ENCODE data around the gene NIT1. TPM values are rescaled to one million over a fixed set of nuclear protein-coding genes. Genes with fewer than 3 reads are reported as not detected.

NIT1 gene
- total RNA-seq, 1 experiment from 2014 or later, result 47.2 TPM

DNA sequence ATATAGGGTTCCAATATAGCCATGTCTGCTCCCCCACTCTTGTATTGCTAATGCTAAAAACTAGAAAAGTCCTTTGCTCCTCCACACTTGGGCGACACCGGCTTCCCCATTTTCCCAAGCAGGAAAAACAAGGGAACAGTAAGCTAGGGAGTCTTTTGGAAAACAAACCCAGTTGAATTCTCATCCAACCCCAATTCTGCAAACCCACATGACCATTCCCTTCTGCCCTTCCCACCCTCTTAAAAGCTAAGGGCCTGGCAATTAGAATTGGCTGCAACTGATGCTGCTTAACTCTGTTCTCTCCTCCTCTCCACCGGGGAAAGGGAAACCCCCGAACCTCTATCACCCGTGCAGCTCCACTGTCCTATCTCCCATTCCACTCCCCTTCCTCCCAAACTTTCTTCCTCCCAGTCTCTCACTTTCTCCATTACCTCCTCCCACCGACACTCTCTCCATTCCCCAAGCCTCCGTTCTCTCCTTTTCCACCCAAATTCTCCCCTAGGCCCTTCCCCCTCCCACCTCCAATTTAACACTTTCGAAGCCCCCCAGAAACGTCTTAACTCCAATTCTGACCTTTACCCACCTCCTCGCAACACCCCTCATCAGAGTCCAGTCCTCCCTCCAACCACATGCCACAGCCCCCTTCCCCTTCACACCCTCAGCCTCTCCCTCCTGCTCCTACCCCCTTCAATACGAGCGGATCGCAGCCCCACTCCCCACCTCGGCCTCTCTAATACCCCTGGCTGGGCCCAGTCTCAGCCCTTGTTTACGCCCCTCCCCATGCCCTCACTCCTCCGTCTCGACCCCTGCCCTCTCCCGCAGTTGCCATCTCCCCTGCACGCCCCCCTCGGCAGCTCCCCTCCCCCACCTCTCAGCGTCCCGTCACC lies 13.9 kb downstream of the NIT1 start (continued):
- TF ChIP-seq, protein P1, sequence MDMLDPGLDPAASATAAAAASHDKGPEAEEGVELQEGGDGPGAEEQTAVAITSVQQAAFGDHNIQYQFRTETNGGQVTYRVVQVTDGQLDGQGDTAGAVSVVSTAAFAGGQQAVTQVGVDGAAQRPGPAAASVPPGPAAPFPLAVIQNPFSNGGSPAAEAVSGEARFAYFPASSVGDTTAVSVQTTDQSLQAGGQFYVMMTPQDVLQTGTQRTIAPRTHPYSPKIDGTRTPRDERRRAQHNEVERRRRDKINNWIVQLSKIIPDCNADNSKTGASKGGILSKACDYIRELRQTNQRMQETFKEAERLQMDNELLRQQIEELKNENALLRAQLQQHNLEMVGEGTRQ (CRISPR knock-in tag; IDR thresholded peaks at IDR 0.05), result no peak
- TF ChIP-seq JAZF1 (CRISPR knock-in tag; IDR thresholded peaks at IDR 0.05) (no peak), TCF7 (CRISPR knock-in tag; IDR thresholded peaks at IDR 0.05; ENCODE audit: low read depth) (no peak), MYBL2 (CRISPR knock-in tag; IDR thresholded peaks at IDR 0.05) (peak; percentile 77; the same call in 1 of the 2 replicates), TEAD4 (CRISPR knock-in tag; IDR thresholded peaks at IDR 0.05) (no peak)
- TF ChIP-seq, protein P2, sequence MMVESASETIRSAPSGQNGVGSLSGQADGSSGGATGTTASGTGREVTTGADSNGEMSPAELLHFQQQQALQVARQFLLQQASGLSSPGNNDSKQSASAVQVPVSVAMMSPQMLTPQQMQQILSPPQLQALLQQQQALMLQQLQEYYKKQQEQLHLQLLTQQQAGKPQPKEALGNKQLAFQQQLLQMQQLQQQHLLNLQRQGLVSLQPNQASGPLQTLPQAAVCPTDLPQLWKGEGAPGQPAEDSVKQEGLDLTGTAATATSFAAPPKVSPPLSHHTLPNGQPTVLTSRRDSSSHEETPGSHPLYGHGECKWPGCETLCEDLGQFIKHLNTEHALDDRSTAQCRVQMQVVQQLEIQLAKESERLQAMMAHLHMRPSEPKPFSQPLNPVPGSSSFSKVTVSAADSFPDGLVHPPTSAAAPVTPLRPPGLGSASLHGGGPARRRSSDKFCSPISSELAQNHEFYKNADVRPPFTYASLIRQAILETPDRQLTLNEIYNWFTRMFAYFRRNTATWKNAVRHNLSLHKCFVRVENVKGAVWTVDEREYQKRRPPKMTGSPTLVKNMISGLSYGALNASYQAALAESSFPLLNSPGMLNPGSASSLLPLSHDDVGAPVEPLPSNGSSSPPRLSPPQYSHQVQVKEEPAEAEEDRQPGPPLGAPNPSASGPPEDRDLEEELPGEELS (CRISPR knock-in tag; IDR thresholded peaks at IDR 0.05), result no peak; the same call in 1 of the 2 replicates
- TF ChIP-seq, protein P3, sequence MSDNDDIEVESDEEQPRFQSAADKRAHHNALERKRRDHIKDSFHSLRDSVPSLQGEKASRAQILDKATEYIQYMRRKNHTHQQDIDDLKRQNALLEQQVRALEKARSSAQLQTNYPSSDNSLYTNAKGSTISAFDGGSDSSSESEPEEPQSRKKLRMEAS (CRISPR knock-in tag; IDR thresholded peaks at IDR 0.05), result 0 out of 2 replicates have a peak, but pooled peaks have one; percentile 44

DNA sequence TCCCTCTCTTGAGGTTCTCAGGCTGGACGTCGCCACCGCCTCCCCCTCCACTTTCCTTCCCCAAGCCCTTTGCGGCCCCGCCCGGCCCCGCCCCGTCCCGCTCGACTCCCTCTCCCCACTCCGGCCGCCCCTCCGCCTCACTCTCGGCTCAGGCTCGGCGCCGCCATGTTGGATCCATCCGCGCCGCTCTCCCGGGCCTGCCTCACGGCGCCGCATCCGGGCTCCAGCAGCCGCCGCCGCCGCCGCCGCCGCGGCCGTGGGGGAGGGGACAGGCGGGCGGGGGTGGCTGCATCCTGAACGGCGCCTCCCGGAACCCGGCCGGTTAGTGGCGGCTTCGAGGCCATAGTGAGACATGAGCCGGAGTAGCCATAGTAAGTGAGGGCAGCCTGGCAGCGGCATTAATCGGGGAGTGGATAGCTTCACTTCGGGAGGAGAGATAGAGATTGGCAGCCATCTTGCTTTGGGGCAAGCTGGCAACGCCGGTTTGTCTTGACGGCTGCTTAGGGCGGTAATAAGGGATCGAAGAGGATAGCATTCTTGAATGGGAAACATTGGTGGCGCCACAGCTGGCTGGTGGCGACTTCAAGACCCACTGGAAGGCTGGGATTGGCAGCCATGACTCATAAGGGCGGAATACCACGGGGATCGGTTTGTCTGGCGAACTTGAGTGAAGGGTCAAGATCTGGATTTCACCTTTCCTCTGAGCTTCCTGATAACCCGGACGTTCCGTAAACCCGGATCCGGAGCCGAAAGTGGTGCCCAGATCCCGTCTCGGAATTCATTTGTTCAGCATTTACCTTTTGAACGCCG lies 14.7 kb downstream of the NIT1 start, which contains the start of gene DEDD:
Gene DEDD (minus strand): TSS at position 258 of the 810 bp plus-strand sequence. CDS start 8,205 bp downstream, outside the sequence.
- ATAC-seq (peak; percentile 83), DNase-seq (ENCODE audit: low spot score) (peak; percentile 90)
- ChIA-PET POLR2A (interaction anchor here (0.6 to 2.4 kb wide), 16 partner anchors 11 to 1119 kb away, joined by 3 to 12 read pairs (median 5); partner anchors contain the start of genes F11R, ITLN2, KLHDC9 and NDUFS2), CTCF (interaction anchor here (0.5 to 4.8 kb wide), 11 partner anchors 9 to 451 kb away, joined by 3 to 18 read pairs (median 4); partner anchors contain the start of genes ITLN2, KLHDC9, NIT1 and PFDN2)
- H3K27me3 Mint-ChIP-seq (ENCODE audit: low read depth), result no peaks in the 10 kb centered on the region
- H3K4me1 Mint-ChIP-seq, result peaks cover 27% of the 10 kb centered on the region
- no peak within 1 kb of the TSS for H3K4me3 Mint-ChIP-seq
- H3K36me3 Mint-ChIP-seq, result peaks cover 23% of the 10 kb centered on the region
- H3K9me3 Mint-ChIP-seq, result no peaks in the 10 kb centered on the region
- H3K27ac Mint-ChIP-seq, result peak within 1 kb of the TSS; percentile 88
- TF ChIP-seq MYBL2 (CRISPR knock-in tag; IDR thresholded peaks at IDR 0.05) (0 out of 2 replicates have a peak, but pooled peaks have one; percentile 2), ZNF423 (CRISPR knock-in tag; IDR thresholded peaks at IDR 0.05) (no peak), JUN (CRISPR knock-in tag; IDR thresholded peaks at IDR 0.05) (no peak), SP1 (CRISPR knock-in tag; conservative IDR thresholded peaks at IDR 0.05) (peak; percentile 60; the same call in 1 of the 2 replicates), ESRRA (CRISPR knock-in tag; IDR thresholded peaks at IDR 0.05; ENCODE audit: borderline replicate concordance) (peak; percentile 51; the same call in 1 of the 2 replicates), GTF2I (CRISPR knock-in tag; conservative IDR thresholded peaks at IDR 0.05) (no peak), NFYB (CRISPR knock-in tag; conservative IDR thresholded peaks at IDR 0.05; ENCODE audit: low read depth) (no peak)
- TF ChIP-seq, protein P4, sequence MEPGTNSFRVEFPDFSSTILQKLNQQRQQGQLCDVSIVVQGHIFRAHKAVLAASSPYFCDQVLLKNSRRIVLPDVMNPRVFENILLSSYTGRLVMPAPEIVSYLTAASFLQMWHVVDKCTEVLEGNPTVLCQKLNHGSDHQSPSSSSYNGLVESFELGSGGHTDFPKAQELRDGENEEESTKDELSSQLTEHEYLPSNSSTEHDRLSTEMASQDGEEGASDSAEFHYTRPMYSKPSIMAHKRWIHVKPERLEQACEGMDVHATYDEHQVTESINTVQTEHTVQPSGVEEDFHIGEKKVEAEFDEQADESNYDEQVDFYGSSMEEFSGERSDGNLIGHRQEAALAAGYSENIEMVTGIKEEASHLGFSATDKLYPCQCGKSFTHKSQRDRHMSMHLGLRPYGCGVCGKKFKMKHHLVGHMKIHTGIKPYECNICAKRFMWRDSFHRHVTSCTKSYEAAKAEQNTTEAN (CRISPR knock-in tag; IDR thresholded peaks at IDR 0.05), result no peak
- TF ChIP-seq, protein P5, sequence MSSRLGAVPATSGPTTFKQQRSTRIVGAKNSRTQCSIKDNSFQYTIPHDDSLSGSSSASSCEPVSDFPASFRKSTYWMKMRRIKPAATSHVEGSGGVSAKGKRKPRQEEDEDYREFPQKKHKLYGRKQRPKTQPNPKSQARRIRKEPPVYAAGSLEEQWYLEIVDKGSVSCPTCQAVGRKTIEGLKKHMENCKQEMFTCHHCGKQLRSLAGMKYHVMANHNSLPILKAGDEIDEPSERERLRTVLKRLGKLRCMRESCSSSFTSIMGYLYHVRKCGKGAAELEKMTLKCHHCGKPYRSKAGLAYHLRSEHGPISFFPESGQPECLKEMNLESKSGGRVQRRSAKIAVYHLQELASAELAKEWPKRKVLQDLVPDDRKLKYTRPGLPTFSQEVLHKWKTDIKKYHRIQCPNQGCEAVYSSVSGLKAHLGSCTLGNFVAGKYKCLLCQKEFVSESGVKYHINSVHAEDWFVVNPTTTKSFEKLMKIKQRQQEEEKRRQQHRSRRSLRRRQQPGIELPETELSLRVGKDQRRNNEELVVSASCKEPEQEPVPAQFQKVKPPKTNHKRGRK (CRISPR knock-in tag; IDR thresholded peaks at IDR 0.05; ENCODE audit: borderline replicate concordance), result no peak
- TF ChIP-seq, protein P6, sequence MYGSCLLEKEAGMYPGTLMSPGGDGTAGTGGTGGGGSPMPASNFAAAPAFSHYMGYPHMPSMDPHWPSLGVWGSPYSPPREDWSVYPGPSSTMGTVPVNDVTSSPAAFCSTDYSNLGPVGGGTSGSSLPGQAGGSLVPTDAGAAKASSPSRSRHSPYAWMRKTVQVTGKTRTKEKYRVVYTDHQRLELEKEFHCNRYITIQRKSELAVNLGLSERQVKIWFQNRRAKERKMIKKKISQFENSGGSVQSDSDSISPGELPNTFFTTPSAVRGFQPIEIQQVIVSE (CRISPR knock-in tag; IDR thresholded peaks at IDR 0.05; ENCODE audit: borderline replicate concordance), result no peak
- TF ChIP-seq, protein P7, sequence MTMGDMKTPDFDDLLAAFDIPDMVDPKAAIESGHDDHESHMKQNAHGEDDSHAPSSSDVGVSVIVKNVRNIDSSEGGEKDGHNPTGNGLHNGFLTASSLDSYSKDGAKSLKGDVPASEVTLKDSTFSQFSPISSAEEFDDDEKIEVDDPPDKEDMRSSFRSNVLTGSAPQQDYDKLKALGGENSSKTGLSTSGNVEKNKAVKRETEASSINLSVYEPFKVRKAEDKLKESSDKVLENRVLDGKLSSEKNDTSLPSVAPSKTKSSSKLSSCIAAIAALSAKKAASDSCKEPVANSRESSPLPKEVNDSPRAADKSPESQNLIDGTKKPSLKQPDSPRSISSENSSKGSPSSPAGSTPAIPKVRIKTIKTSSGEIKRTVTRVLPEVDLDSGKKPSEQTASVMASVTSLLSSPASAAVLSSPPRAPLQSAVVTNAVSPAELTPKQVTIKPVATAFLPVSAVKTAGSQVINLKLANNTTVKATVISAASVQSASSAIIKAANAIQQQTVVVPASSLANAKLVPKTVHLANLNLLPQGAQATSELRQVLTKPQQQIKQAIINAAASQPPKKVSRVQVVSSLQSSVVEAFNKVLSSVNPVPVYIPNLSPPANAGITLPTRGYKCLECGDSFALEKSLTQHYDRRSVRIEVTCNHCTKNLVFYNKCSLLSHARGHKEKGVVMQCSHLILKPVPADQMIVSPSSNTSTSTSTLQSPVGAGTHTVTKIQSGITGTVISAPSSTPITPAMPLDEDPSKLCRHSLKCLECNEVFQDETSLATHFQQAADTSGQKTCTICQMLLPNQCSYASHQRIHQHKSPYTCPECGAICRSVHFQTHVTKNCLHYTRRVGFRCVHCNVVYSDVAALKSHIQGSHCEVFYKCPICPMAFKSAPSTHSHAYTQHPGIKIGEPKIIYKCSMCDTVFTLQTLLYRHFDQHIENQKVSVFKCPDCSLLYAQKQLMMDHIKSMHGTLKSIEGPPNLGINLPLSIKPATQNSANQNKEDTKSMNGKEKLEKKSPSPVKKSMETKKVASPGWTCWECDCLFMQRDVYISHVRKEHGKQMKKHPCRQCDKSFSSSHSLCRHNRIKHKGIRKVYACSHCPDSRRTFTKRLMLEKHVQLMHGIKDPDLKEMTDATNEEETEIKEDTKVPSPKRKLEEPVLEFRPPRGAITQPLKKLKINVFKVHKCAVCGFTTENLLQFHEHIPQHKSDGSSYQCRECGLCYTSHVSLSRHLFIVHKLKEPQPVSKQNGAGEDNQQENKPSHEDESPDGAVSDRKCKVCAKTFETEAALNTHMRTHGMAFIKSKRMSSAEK (CRISPR knock-in tag; IDR thresholded peaks at IDR 0.05; ENCODE audit: borderline replicate concordance), result no peak

Data from WTC11 (cell line).